GM23338 (cell line): Measurements from ENCODE around the gene ZNF678. TPM values are rescaled to one million over a fixed set of nuclear protein-coding genes. Genes with fewer than 3 reads are reported as not detected.

Experiments used
- ATAC-seq: fragments of 200-7000 bp; cut with Tn5 transposase; 3 replicates; pipeline ENCODE4 v1.9.1; 2020
- DNase-seq: peaks from one replicate; pipeline ENCODE4 v3.0.0-alpha.2; 2015; ENCODE audit warnings: low spot score
- H2AFZ ChIP-seq: fragments of 200-600 bp; sonication (generic); 2 replicates; pipeline ENCODE4 v1.8.0; 2016; ENCODE audit warnings: antibody characterized with exemption, mild to moderate bottlenecking, moderate library complexity
- H3F3A ChIP-seq: fragments of 200-600 bp; sonication (generic); replicated peaks from 2 replicates; pipeline ENCODE4 v1.8.0; 2017; ENCODE audit warnings: antibody characterized with exemption, mixed run types, low read depth
- H3K27ac ChIP-seq: fragments of 200-600 bp; sonication (generic); 2 replicates; pipeline ENCODE4 v1.6.1; 2016; ENCODE audit warnings: low read depth
- H3K27me3 ChIP-seq: fragments of 200-600 bp; sonication (generic); 2 replicates; pipeline ENCODE4 v1.8.0; 2016; ENCODE audit warnings: mild to moderate bottlenecking, mixed run types, moderate library complexity; ENCODE audit not compliant: insufficient read depth
- H3K36me3 ChIP-seq: fragments of 200-600 bp; sonication (generic); 2 replicates; pipeline ENCODE4 v1.8.0; 2016; ENCODE audit warnings: mild to moderate bottlenecking; ENCODE audit not compliant: insufficient read depth
- H3K4me1 ChIP-seq: fragments of 200-600 bp; sonication (generic); 2 replicates; pipeline ENCODE4 v1.8.0; 2016; ENCODE audit warnings: mild to moderate bottlenecking, moderate library complexity; ENCODE audit not compliant: insufficient read depth
- H3K4me2 ChIP-seq: fragments of 200-600 bp; sonication (generic); 2 replicates; pipeline ENCODE4 v1.7.1; 2017; ENCODE audit warnings: mixed run types
- H3K4me3 ChIP-seq: fragments of 200-600 bp; sonication (generic); 2 replicates; pipeline ENCODE4 v1.6.1; 2016; ENCODE audit warnings: mixed run types
- H3K79me2 ChIP-seq: fragments of 200-600 bp; sonication (generic); replicated peaks from 2 replicates; pipeline ENCODE4 v1.8.0; 2017; ENCODE audit warnings: mild to moderate bottlenecking; ENCODE audit not compliant: insufficient read depth
- H3K9me2 ChIP-seq: fragments of 200-600 bp; sonication (generic); 2 replicates; pipeline ENCODE4 v1.8.0; 2017; ENCODE audit not compliant: insufficient read depth
- H4K20me1 ChIP-seq: fragments of 200-600 bp; sonication (generic); replicated peaks from 2 replicates; pipeline ENCODE4 v1.8.0; 2017; ENCODE audit warnings: mild to moderate bottlenecking; ENCODE audit not compliant: insufficient read depth
- H3K27ac Mint-ChIP-seq: 2 replicates; pipeline ENCODE4 v1.8.0; 2020; ENCODE audit warnings: inconsistent platforms, mild to moderate bottlenecking, moderate library complexity, mixed read lengths
- H3K27me3 Mint-ChIP-seq: 3 replicates; pipeline ENCODE4 v1.8.0; 2022; ENCODE audit warnings: low read depth, mild to moderate bottlenecking, moderate library complexity, mixed read lengths, inconsistent platforms; ENCODE audit not compliant: insufficient read depth, poor library complexity
- H3K36me3 Mint-ChIP-seq: 3 replicates; pipeline ENCODE4 v1.8.0; 2021; ENCODE audit warnings: low read depth, mild to moderate bottlenecking, inconsistent platforms, moderate library complexity, mixed read lengths
- H3K4me1 Mint-ChIP-seq: 3 replicates; pipeline ENCODE4 v1.8.0; 2020; ENCODE audit warnings: mild to moderate bottlenecking, inconsistent platforms, mixed read lengths
- H3K4me3 Mint-ChIP-seq: 3 replicates; pipeline ENCODE4 v1.8.0; 2021; ENCODE audit warnings: moderate library complexity, mild to moderate bottlenecking, inconsistent platforms, mixed read lengths
- H3K9me3 Mint-ChIP-seq: 3 replicates; pipeline ENCODE4 v1.8.0; 2020; ENCODE audit warnings: moderate library complexity, mild to moderate bottlenecking, inconsistent platforms, mixed read lengths
- CREB1 ChIP-seq: fragments of 250-450 bp; sonication (Bioruptor Pico); IDR thresholded peaks from 2 replicates; pipeline ENCODE4 v1.5.0; 2020; ENCODE audit warnings: low read depth, mild to moderate bottlenecking, moderate library complexity
- CTCF ChIP-seq, 2 experiments: fragments of 200-600 bp in 1 of 2; sonication (generic) in 1 of 2; conservative IDR thresholded peaks; 2 replicates each; pipeline versions ENCODE4 v1.5.1 to v1.6.1; 2016 to 2017; ENCODE audit warnings: antibody characterized with exemption in 2 of 2, low read depth in 2 of 2, mild to moderate bottlenecking in 2 of 2, moderate library complexity in 1 of 2
- ETS1 ChIP-seq: IDR thresholded peaks from 2 replicates; pipeline ENCODE4 v1.6.1; 2016; ENCODE audit warnings: antibody characterized with exemption
- EZH2 ChIP-seq: fragments of 200-600 bp; sonication (generic); IDR thresholded peaks from one replicate; pipeline ENCODE4 v1.8.0; 2017; ENCODE audit warnings: antibody characterized with exemption, mild to moderate bottlenecking, low read depth; ENCODE audit not compliant: unreplicated experiment
- EZH2phosphoT487 ChIP-seq: fragments of 200-600 bp; sonication (generic); IDR thresholded peaks from one replicate; pipeline ENCODE4 v1.8.1; 2018; ENCODE audit warnings: antibody characterized with exemption; ENCODE audit not compliant: unreplicated experiment
- JUNB ChIP-seq: IDR thresholded peaks from one replicate; pipeline ENCODE4 v1.6.1; 2016; ENCODE audit warnings: antibody characterized with exemption; ENCODE audit not compliant: unreplicated experiment
- NANOG ChIP-seq: IDR thresholded peaks from 2 replicates; pipeline ENCODE4 v1.6.1; 2016; ENCODE audit warnings: antibody characterized with exemption, borderline replicate concordance
- POLR2AphosphoS5 ChIP-seq: IDR thresholded peaks from 2 replicates; pipeline ENCODE4 v1.6.1; 2016; ENCODE audit warnings: antibody characterized with exemption, low read depth
- STAT1 ChIP-seq: IDR thresholded peaks from one replicate; pipeline ENCODE4 v1.6.1; 2016; ENCODE audit warnings: antibody characterized with exemption; ENCODE audit not compliant: unreplicated experiment
- ZNF114 ChIP-seq: fragments of 250-450 bp; sonication (Bioruptor Pico); IDR thresholded peaks from 2 replicates; pipeline ENCODE4 v1.5.0; 2020; ENCODE audit warnings: mild to moderate bottlenecking, moderate library complexity
- ZNF331 ChIP-seq: fragments of 250-450 bp; sonication (Bioruptor Pico); IDR thresholded peaks from 2 replicates; pipeline ENCODE4 v1.5.0; 2020; ENCODE audit warnings: low read depth, mild to moderate bottlenecking, moderate library complexity
- ZNF462 ChIP-seq: fragments of 250-450 bp; sonication (Bioruptor Pico); IDR thresholded peaks from 2 replicates; pipeline ENCODE4 v1.5.0; 2020; ENCODE audit warnings: mild to moderate bottlenecking, moderate library complexity
- polyA plus RNA-seq: library from polyadenylated mRNA; unstranded; fragments of >200 nt; fragmentation: Nextera tagmentation; extraction: Ambion mirVana; gene quantifications from 2 replicates; pipeline ENCODE4 v1.2.1, GENCODE V29; 2016
- total RNA-seq: library from RNA; depleted of rRNA; stranded (reverse); fragments of >200 nt; shearing (Covaris generic); gene quantifications from 2 replicates; pipeline ENCODE4 v1.2.3, GENCODE V29; 2014

ZNF678 gene
- total and polyA plus RNA-seq, 2 experiments from 2014 or later = 8.6 to 60.0 TPM

- TF ChIP-seq ETS1 = no peak
- TF ChIP-seq CTCF (conservative IDR thresholded peaks at IDR 0.05; ENCODE audit: low read depth in 2 of 2) = no peak
- TF ChIP-seq CREB1 (CRISPR knock-in tag) = no peak
- TF ChIP-seq JUNB = no peak
- no peak for TF ChIP-seq POLR2AphosphoS5
- TF ChIP-seq EZH2 = no peak
Observed at GRCh38 chr1:227559499-227559898, 3.9 kb upstream of the ZNF678 start (continued).

GRCh38 chr1:227559926-227560325, 3.4 kb upstream of the ZNF678 start:
- no peak overlapping the region for H3K4me3 Mint-ChIP-seq
- TF ChIP-seq ZNF114 (CRISPR knock-in tag) (no peak), ZNF462 (CRISPR knock-in tag) (no peak), CREB1 (CRISPR knock-in tag) (no peak), CTCF (conservative IDR thresholded peaks at IDR 0.05; ENCODE audit: low read depth in 2 of 2) (no peak), ETS1 (no peak), JUNB (no peak), EZH2 (no peak), ZNF331 (CRISPR knock-in tag) (no peak), NANOG (no peak), POLR2AphosphoS5 (no peak), STAT1 (no peak), EZH2phosphoT487 (no peak)

More at GRCh38 chr1:227559926-227560325, 3.4 kb upstream of the ZNF678 start:
- no peaks in the 10 kb centered on the region for H4K20me1 ChIP-seq
- Mint-ChIP-seq H3K27me3 (peaks cover 17% of the 10 kb centered on the region), H3K27ac (peak overlapping the region; percentile 45; the same call in 1 of the 2 replicates), H3K36me3 (peaks cover 11% of the 10 kb centered on the region), H3K4me1 (peaks cover 3% of the 10 kb centered on the region; the same call in 2 of the 3 replicates), H3K9me3 (peaks cover 24% of the 10 kb centered on the region)
- no peak overlapping the region for H3K4me2 ChIP-seq
- DNase-seq (no peak), ATAC-seq (no peak)
- no peaks in the 10 kb centered on the region for H3K36me3 ChIP-seq
- H3K4me1 ChIP-seq = peaks cover 5% of the 10 kb centered on the region; the same call in 1 of the 2 replicates
- H2AFZ ChIP-seq = 0 out of 2 replicates have a peak overlapping the region, but pooled peaks have one; percentile 32
- peaks cover 11% of the 10 kb centered on the region for H3K79me2 ChIP-seq
- H3K4me3 ChIP-seq = no peak overlapping the region
- no peaks in the 10 kb centered on the region for H3K27me3 ChIP-seq
- no peaks in the 10 kb centered on the region for H3F3A ChIP-seq
- H3K9me2 ChIP-seq = no peaks in the 10 kb centered on the region; the same call in 1 of the 2 replicates
- H3K27ac ChIP-seq = no peak overlapping the region
